ENCODE data around the gene SFI1.
"Not testable (repeated sequence)": the region's sequence is repeated elsewhere in the genome, so short reads cannot be mapped to it uniquely, and the experiment has no call there.

SFI1 gene

GRCh38 chr22:31590161-31590560 is 93.8 kb downstream of the SFI1 start:
- not testable (repeated sequence) for DNase-seq

DNA sequence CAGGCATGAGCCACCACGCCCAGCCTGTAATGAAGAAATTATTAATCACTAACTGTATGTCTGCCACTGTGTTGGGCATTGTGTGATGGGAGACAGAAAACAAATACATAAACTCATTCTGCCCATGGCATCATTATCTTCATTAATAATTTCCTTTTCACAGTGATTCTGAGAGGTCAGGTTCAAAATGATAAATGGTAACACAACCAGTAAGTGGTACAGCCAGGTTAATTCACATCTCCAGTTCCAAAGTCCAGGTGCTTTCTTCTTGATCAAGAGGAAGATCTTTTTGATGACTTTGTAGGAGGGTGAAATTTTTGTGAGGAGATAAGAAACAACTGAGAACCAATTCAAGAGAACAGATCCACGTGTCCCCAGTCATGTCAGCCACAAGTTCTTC is 98.9 kb downstream of the SFI1 start:
- DNase-seq: no peak

- no peak for DNase-seq
These were observed 106.1 kb downstream of the SFI1 start for GRCh38 chr22:31602259-31602952.

GRCh38 chr22:31603081-31603525 is 106.8 kb downstream of the SFI1 start:
- no peak for DNase-seq

GRCh38 chr22:31603574-31603973 is 107.2 kb downstream of the SFI1 start:
- DNase-seq: no peak

- DNase-seq: no peak
These were observed 107.9 kb downstream of the SFI1 start for GRCh38 chr22:31604137-31604705.

GRCh38 chr22:31604746-31605705 is 108.7 kb downstream of the SFI1 start:
- DNase-seq: no peak

- DNase-seq: no peak
These were observed 109.7 kb downstream of the SFI1 start for GRCh38 chr22:31605851-31606585.

GRCh38 chr22:31607696-31608095 is 111.4 kb downstream of the SFI1 start:
- no peak for DNase-seq

GRCh38 chr22:31609716-31610115 is 113.4 kb downstream of the SFI1 start:
- DNase-seq: no peak

- no peak for DNase-seq
These were observed 114.3 kb downstream of the SFI1 start for GRCh38 chr22:31610611-31611010.

DNA sequence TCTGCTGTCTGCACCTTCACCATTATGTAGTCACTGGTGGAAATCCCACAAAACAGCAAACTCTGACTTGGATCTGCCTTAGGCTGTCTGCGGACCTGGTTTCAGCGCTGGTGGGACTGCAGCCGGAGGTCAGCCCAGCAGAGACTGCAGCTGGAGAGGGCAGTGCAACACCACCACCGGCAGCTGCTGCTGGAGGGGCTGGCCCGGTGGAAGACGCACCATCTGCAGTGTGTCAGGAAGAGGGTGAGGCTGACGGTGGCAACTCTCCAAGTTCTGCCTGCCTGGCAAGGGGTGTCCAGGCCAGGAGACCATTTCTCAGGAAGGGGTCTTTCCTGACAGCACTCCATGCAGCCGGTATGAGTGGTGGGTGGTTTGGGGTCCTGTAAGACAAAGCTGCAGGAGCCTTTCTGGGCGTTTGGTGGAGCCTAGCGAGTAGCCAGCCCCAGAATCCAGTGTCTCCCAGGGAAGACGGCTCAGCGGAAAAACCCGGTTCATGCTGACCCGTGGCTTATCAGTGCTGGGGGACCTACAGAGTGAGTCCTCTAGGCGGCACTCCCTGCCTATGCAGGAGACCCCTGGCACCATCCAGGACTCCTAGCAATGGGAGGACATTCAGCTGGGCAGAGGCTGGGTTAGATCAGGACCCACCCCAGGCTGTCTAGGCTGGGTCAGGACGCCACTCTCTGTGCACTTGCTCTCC is 114.9 kb downstream of the SFI1 start:
- no peak for DNase-seq

GRCh38 chr22:31612891-31613285 is 116.6 kb downstream of the SFI1 start:
- DNase-seq: no peak

GRCh38 chr22:31613286-31613903 is 117.1 kb downstream of the SFI1 start:
- no peak for DNase-seq

- DNase-seq: no peak
These were observed 117.6 kb downstream of the SFI1 start for GRCh38 chr22:31613904-31614296.

- DNase-seq: peak in 2 of 3 donors; percentile 22 to 44
These were observed 118.6 kb downstream of the SFI1 start for GRCh38 chr22:31614781-31615490.

- no peak for DNase-seq
These were observed 119.1 kb downstream of the SFI1 start for GRCh38 chr22:31615491-31615860.

GRCh38 chr22:31615940-31616314 is 119.6 kb downstream of the SFI1 start:
- DNase-seq: no peak

DNA sequence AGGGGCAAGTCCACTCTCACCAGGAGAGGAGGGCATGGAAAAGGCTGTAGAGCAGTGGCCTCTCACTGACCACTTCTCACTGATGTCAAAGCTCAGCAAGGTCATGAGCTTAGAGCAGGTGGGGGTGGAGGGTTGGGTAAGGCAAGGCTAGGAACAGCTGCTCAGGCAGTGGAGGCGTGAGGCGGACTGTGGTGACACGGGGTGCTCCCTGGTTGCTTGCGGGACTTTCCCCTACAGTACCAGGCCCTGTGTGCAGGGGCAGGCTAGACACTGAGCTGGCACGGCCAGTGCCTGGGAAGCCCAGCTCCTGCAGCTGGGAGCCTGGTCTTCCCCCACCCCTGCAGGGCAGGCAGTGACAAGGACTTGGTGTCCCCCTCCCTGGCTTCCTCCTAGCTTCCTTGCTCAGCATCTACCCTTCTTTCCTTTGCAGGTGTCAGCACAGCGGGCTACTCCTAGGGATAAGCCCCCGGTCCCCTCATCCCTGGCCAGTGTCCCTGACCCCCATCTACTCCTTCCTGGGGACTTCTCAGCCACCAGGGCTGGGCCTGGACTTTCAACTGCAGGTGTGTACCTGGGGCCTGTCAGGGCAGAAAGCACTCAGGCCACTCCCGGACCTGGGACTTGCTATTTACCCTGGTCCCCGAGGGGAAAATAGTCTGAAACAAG is 120.1 kb downstream of the SFI1 start:
- DNase-seq: peak; percentile 90 to 95 (median 91)

DNA sequence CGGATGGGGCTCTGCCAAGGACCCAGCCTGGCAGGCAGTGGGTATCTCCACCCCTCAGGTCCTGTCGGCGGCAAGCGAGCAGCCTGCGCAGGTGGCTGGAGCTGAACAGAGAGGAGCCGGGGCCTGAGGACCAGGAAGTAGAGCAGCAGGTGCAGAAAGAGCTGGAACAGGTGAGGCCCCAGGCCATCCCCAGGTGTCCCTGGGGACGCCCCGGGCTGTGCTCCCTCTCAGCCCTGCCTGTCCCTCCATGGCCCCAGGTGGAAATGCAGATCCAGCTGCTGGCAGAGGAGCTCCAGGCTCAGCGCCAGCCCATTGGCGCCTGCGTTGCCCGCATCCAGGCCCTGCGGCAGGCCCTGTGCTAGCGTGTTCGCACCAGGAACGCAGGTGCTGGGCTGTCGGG is 121.7 kb downstream of the SFI1 start:
- DNase-seq: no peak
